Measurements from ENCODE around the gene SLC41A1. TPM values are rescaled to one million over a fixed set of nuclear protein-coding genes. Genes with fewer than 3 reads are reported as not detected.

The SLC41A1 gene
- total RNA-seq, 1 experiment from 2014 or later: 36.2 TPM

DNA sequence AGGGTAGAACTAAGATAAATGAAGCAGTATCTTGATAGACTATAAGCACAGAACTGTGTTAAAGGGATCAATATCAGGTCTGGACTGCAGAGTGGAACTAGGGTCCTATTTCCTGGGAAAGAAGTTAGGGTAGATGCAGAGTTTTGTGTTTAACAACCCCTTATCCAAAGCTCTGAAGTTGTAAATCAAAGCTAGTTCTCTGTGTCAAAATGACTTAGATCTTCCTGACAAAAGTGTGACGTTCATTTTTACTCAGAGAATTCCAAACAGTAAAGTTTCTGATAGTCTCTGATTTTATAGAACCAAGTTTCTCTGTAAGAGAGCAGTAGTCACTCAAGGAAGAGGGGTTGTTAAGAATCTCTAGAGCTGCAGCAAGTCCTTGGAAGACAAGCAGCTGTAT lies 71.3 kb downstream of the SLC41A1 start:
- no peak overlapping the region for H3K4me3 ChIP-seq
- no peak overlapping the region for H3K27ac ChIP-seq
- no peaks in the 10 kb centered on the region for H3K27me3 ChIP-seq
- H3K36me3 ChIP-seq: peaks cover 48% of the 10 kb centered on the region
- peaks cover 1% of the 10 kb centered on the region for H3K4me1 ChIP-seq
- no peaks in the 10 kb centered on the region for H3K9me3 ChIP-seq (replicated peaks)
- no peak for DNase-seq

DNA sequence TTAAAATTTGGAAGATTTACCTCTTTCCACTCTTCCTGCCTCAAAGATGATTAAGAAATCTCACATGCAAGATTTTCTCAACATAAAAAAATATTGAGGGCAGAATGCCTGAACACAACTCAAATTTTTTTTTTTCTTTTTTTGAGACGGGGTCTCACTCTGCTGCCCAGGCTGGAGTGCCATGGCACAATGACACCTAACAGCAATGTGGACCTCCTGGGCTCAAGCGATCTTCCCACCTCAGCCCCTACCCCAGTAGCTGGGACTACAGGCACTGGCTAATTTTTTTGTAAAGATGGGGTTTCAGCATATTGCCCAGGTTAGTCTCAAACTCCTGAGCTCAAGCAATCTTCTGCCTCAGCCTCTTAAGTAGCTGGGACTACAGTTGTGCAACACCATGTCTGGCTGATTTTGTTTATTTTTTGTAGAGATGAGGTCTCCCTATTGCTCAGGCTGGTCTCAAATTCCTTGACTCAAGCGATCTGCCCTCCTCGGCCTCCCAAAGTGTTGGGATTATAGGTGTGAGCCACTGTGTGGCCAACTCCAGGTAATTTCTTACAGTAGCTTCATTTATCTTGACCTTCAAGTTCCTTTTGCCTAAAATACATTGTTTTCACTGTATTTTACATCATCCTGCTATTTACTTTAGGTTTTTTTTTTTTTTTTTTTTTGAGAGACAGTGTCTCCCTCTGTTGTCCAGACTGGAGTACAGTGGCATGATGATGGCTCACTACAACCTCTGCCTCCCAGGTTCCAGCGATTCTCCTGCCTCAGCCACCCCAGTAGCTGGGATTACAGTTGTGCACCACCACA lies 73.4 kb downstream of the SLC41A1 start:
- H3K4me3 ChIP-seq: no peak overlapping the region
- H3K36me3 ChIP-seq: peaks cover 50% of the 10 kb centered on the region
- no peaks in the 10 kb centered on the region for H3K27me3 ChIP-seq
- H3K9me3 ChIP-seq (replicated peaks): no peaks in the 10 kb centered on the region
- H3K27ac ChIP-seq: no peak overlapping the region
- DNase-seq: no peak
- no peaks in the 10 kb centered on the region for H3K4me1 ChIP-seq

Other genes with a start within 250 kb of the SLC41A1 start
- gene ELK4, start 181.2 kb downstream of the SLC41A1 start, total RNA-seq (2014; rRNA removed; shearing (Covaris generic)): 26.3 and 32.4 TPM in 2 replicates
- 11.7 and 11.8 TPM in 2 replicates for gene SLC45A3, start 132.7 kb downstream of the SLC41A1 start, total RNA-seq (2014; rRNA removed; shearing (Covaris generic))
- gene NUCKS1, start 63.0 kb downstream of the SLC41A1 start, total RNA-seq (2014; rRNA removed; shearing (Covaris generic)): 363 and 379 TPM in 2 replicates
- 18.6 and 20.9 TPM in 2 replicates for gene RAB29, start 37.7 kb downstream of the SLC41A1 start, total RNA-seq (2014; rRNA removed; shearing (Covaris generic))
- 0.04 TPM in 1 of 2 replicates, not detected in the other for gene PM20D1, start 36.9 kb upstream of the SLC41A1 start, total RNA-seq (2014; rRNA removed; shearing (Covaris generic))
- 0.05 and 0.30 TPM in 2 replicates for gene SLC26A9, start 130.3 kb upstream of the SLC41A1 start, total RNA-seq (2014; rRNA removed; shearing (Covaris generic))
- not detected in 2 replicates for gene RAB7B, start 190.2 kb upstream of the SLC41A1 start, total RNA-seq (2014; rRNA removed; shearing (Covaris generic))
- not detected in 2 replicates for gene CTSE, start 210.7 kb upstream of the SLC41A1 start, total RNA-seq (2014; rRNA removed; shearing (Covaris generic))
- not detected in 2 replicates for gene RHEX, start 240.0 kb upstream of the SLC41A1 start, total RNA-seq (2014; rRNA removed; shearing (Covaris generic))